Neuron (in vitro differentiated cells): ENCODE measurements around the gene SLC16A9.

ENCODE experiments used
- H2AFZ ChIP-seq: one replicate; pipeline ENCODE4 v1.6.1; 2013; ENCODE audit warnings: low read depth, mild to moderate bottlenecking, inconsistent platforms, low read length, moderate library complexity
- H3K27me3 ChIP-seq: one replicate; pipeline ENCODE4 v1.6.1; 2013; ENCODE audit warnings: low read length; ENCODE audit not compliant: insufficient read depth
- H3K36me3 ChIP-seq: one replicate; pipeline ENCODE4 v1.6.1; 2013; ENCODE audit warnings: low read length; ENCODE audit not compliant: insufficient read depth
- H3K4me1 ChIP-seq: one replicate; pipeline ENCODE4 v1.6.1; 2013; ENCODE audit warnings: low read length; ENCODE audit not compliant: insufficient read depth
- H3K4me3 ChIP-seq: 2 replicates; pipeline ENCODE4 v1.5.1; 2013; ENCODE audit warnings: mild to moderate bottlenecking, low read length, moderate library complexity
- H3K9me3 ChIP-seq: one replicate; pipeline ENCODE4 v1.6.1; 2013; ENCODE audit warnings: low read length

SLC16A9 gene

GRCh38 chr10:59627366-59628018 is 82.2 kb downstream of the SLC16A9 start:
- no peaks in the 10 kb centered on the region for H3K9me3 ChIP-seq
- H3K4me3 ChIP-seq: no peak overlapping the region
- no peaks in the 10 kb centered on the region for H3K36me3 ChIP-seq
- H2AFZ ChIP-seq: no peak overlapping the region
- peaks cover 6% of the 10 kb centered on the region for H3K4me1 ChIP-seq
- no peaks in the 10 kb centered on the region for H3K27me3 ChIP-seq

DNA sequence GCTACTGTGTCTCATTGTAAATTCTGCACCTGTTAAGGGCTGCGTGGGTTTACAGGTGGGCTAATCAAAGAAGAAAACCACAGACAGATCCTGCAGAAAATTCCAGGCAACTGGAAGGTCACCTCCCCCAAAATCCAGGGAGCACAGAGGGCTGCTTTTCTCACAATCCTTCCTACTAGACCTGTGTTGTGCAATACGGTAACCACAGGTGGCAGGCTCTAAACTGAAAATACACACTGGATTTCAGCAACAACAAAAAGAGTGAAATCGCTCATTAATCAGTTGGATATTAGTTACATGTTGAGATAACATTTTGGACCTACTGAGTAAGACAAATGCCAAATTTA is 83.2 kb downstream of the SLC16A9 start:
- Histone ChIP-seq H3K9me3 (no peaks in the 10 kb centered on the region), H2AFZ (peak overlapping the region; percentile 27), H3K4me3 (no peak overlapping the region), H3K36me3 (no peaks in the 10 kb centered on the region), H3K27me3 (no peaks in the 10 kb centered on the region), H3K4me1 (peaks cover 6% of the 10 kb centered on the region)

- Histone ChIP-seq H3K27me3 (no peaks in the 10 kb centered on the region), H3K36me3 (no peaks in the 10 kb centered on the region), H3K9me3 (no peaks in the 10 kb centered on the region), H3K4me3 (no peak overlapping the region), H2AFZ (peak overlapping the region; percentile 27), H3K4me1 (peaks cover 6% of the 10 kb centered on the region)
These were observed 83.7 kb downstream of the SLC16A9 start for GRCh38 chr10:59625721-59626522.

DNA sequence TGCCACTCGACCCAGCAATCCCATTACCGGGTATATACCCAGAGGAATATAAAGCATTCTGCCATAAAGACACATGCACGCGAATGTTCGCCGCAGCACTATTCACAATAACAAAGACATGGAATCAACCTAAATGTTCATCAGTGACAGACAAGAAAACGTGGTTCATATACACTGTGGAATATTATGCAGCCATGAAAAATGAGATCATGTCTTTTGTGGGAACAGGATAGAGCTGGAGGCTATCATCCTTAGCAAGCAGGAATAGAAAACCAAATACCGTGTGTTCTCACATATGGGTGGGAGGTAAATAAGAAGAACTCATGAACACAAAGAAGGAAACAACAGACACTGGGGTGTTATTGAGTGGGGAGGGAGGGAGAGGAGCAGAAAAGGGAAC is 84.7 kb downstream of the SLC16A9 start:
- no peak overlapping the region for H3K4me3 ChIP-seq
- H3K4me1 ChIP-seq: peaks cover 6% of the 10 kb centered on the region
- no peaks in the 10 kb centered on the region for H3K27me3 ChIP-seq
- no peak overlapping the region for H2AFZ ChIP-seq
- H3K9me3 ChIP-seq: no peaks in the 10 kb centered on the region
- no peaks in the 10 kb centered on the region for H3K36me3 ChIP-seq

- H3K4me1 ChIP-seq: peaks cover 6% of the 10 kb centered on the region
- H3K27me3 ChIP-seq: no peaks in the 10 kb centered on the region
- no peak overlapping the region for H2AFZ ChIP-seq
- no peaks in the 10 kb centered on the region for H3K36me3 ChIP-seq
- H3K9me3 ChIP-seq: no peaks in the 10 kb centered on the region
- no peak overlapping the region for H3K4me3 ChIP-seq
These were observed 85.5 kb downstream of the SLC16A9 start for GRCh38 chr10:59624136-59624535.

DNA sequence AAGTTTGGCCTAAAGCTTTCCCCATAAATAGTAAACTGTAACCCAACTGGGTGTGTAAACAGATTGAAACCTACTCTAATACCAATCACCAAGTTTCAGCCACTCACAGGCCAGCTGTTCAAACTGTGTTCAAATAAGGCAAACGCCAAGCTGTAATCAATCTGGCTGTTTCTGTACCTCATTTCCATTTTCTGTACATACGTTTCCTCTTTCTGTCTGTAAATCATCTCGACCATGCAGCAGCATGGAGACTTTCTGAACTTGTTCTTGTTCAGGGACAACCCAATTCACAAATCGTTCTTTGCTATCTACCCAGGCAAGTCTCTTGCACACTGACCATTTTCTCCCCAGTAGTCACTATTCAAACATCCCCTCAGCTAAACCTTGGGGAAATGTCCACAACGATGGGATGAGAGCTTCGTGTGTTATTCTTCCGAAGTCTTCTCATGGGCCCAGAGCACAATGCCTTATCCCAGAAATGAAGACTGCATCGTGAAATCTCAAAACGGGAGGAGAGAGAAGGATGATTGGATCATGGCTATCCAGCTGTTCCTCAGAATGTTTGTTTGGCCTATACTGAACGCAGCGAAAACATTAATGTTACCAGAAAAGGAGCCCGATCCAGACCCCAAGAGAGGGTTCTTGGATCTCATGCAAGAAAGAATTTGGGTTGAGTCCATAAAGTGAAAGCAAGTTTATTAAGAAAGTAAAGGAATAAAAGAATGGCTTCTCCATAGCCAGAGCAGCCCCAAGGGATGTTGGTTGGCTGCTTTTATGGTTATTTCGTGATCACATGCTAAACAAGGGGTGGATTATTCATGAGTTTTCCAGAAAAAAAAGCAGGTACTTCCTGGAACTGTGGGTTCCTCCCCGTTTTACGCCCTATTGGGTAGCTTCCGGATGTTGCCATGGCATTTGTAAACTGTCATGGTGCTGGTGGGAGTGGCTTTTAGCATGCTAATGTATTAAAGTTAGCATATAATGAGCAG is 86.2 kb downstream of the SLC16A9 start:
- Histone ChIP-seq H3K4me3 (no peak overlapping the region), H3K36me3 (no peaks in the 10 kb centered on the region), H3K27me3 (no peaks in the 10 kb centered on the region), H3K4me1 (peaks cover 7% of the 10 kb centered on the region), H3K9me3 (no peaks in the 10 kb centered on the region), H2AFZ (no peak overlapping the region)

DNA sequence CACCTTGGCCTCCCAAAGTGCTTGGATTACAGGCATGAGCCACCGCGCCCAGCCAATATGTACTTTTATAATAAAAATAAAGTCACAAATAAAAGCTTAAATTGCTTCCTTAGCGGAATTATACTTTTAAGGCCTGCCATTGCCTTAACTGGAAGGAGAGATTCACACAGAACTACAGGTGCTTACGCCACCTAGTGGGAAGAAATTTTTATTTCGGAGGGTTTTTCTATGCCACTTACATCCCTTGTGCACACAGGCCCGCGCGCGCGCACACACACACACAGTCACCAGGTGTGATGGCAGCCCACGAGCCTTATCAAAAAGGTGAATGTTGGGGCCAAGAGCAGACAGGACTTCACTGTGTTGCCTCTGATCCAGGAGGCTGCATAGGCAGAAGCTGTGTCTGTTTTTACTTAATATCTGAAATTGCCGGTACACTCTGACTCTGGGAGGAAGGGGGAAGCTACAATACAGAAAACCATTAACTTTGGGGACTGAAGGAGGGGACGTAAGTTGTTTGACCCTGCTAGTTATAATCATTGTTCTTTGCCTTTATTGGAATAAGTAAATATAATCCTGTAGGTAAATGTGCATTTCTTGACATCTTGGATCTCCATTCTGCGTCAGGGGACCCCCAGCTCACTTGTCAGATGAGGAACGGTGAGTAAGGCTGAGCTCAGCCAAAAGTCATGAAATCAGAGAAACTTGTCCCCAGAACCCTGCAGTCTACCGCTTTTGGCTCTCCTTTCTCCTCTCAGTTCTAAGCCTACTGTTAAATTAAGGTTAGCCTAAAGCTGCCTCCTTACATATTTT is 87.1 kb downstream of the SLC16A9 start:
- Histone ChIP-seq H3K4me3 (no peak overlapping the region), H2AFZ (no peak overlapping the region), H3K9me3 (no peaks in the 10 kb centered on the region), H3K27me3 (no peaks in the 10 kb centered on the region), H3K36me3 (no peaks in the 10 kb centered on the region), H3K4me1 (peaks cover 10% of the 10 kb centered on the region)

DNA sequence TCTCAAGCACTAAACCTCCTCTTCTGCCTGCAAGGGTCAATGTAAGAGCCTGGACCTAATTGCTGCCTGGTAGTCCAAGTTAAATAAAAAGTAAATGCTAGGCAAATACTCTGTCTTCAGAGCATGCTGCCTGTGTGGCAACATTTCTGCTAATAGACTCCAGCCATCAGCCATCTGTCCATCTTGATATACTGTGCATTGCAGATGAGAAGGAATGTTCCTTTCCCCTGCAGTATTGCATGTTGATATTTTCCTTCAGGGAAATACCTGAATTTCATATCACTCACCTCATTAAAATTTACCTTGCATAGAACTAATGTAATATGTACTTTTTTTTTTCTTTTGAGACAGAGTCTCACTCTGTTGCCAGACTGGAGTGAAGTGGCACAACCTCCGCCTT is 87.9 kb downstream of the SLC16A9 start:
- Histone ChIP-seq H3K36me3 (no peaks in the 10 kb centered on the region), H3K4me3 (no peak overlapping the region), H3K27me3 (no peaks in the 10 kb centered on the region), H3K4me1 (peaks cover 10% of the 10 kb centered on the region), H2AFZ (no peak overlapping the region), H3K9me3 (no peaks in the 10 kb centered on the region)

- Histone ChIP-seq H2AFZ (no peak overlapping the region), H3K9me3 (no peaks in the 10 kb centered on the region), H3K27me3 (no peaks in the 10 kb centered on the region), H3K4me3 (no peak overlapping the region), H3K36me3 (no peaks in the 10 kb centered on the region), H3K4me1 (peaks cover 5% of the 10 kb centered on the region)
These were observed 91.0 kb downstream of the SLC16A9 start for GRCh38 chr10:59618666-59619065.

DNA sequence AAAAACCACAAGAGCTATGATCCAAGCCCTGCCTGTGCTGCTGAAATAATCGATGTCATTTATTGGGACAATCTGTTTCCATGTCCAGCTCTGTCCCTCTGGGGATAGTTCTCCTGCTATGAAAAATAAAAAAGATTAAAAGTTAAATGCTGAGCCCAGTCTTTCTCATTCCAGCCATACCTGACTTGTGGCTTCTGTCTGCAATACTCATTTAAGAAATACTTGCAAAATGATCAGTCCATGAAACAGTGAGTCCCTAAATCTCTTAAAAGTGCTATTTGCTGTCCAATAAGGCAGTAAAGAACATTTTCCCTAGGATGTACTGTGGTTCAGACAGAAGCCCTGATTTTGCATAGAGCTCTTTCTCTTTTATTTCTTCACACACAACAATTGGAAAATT is 91.7 kb downstream of the SLC16A9 start:
- Histone ChIP-seq H3K9me3 (no peaks in the 10 kb centered on the region), H2AFZ (no peak overlapping the region), H3K4me1 (peaks cover 5% of the 10 kb centered on the region), H3K27me3 (no peaks in the 10 kb centered on the region), H3K4me3 (no peak overlapping the region), H3K36me3 (no peaks in the 10 kb centered on the region)

- Histone ChIP-seq H2AFZ (no peak overlapping the region), H3K4me1 (no peaks in the 10 kb centered on the region), H3K4me3 (no peak overlapping the region), H3K36me3 (no peaks in the 10 kb centered on the region), H3K27me3 (no peaks in the 10 kb centered on the region), H3K9me3 (no peaks in the 10 kb centered on the region)
These were observed 98.6 kb downstream of the SLC16A9 start for GRCh38 chr10:59611048-59611447.

GRCh38 chr10:59607970-59608369 is 101.7 kb downstream of the SLC16A9 start:
- H3K36me3 ChIP-seq: no peaks in the 10 kb centered on the region
- H3K9me3 ChIP-seq: no peaks in the 10 kb centered on the region
- no peak overlapping the region for H3K4me3 ChIP-seq
- no peak overlapping the region for H2AFZ ChIP-seq
- H3K27me3 ChIP-seq: no peaks in the 10 kb centered on the region
- no peaks in the 10 kb centered on the region for H3K4me1 ChIP-seq
